Stimulated activated CD4-positive, alpha-beta T cell treated with anti-CD3 and anti-CD28 coated beads, Interleukin-4, amount 100 ng/mL, for 24 hours (primary cell): ENCODE measurements around the gene DENND1A.

Experiments
- DNase-seq: peaks from one replicate; pipeline ENCODE4 v3.0.0-alpha.2; 2020

Gene DENND1A

GRCh38 chr9:123419091-123419490 is 510.8 kb downstream of the DENND1A start:
- DNase-seq, result no peak

- no peak for DNase-seq
Measured at GRCh38 chr9:123418506-123418905, 511.4 kb downstream of the DENND1A start.

- DNase-seq, result no peak
Measured at GRCh38 chr9:123418052-123418430, 511.9 kb downstream of the DENND1A start.

- no peak for DNase-seq
Measured at GRCh38 chr9:123417289-123418051, 512.5 kb downstream of the DENND1A start.

GRCh38 chr9:123416176-123416575 is 513.8 kb downstream of the DENND1A start:
- no peak for DNase-seq

- no peak for DNase-seq
Measured at GRCh38 chr9:123414936-123415930, 514.7 kb downstream of the DENND1A start.

- no peak for DNase-seq
Measured at GRCh38 chr9:123414204-123414603, 515.7 kb downstream of the DENND1A start.

- no peak for DNase-seq
Measured at GRCh38 chr9:123412171-123412820, 517.6 kb downstream of the DENND1A start.

GRCh38 chr9:123411636-123412035 is 518.3 kb downstream of the DENND1A start:
- no peak for DNase-seq

- no peak for DNase-seq
Measured at GRCh38 chr9:123411191-123411590, 518.7 kb downstream of the DENND1A start.

GRCh38 chr9:123410281-123410910 is 519.5 kb downstream of the DENND1A start:
- DNase-seq, result no peak

- DNase-seq, result no peak
Measured at GRCh38 chr9:123408313-123409262, 521.3 kb downstream of the DENND1A start.

GRCh38 chr9:123407217-123407851 is 522.6 kb downstream of the DENND1A start:
- DNase-seq, result no peak

GRCh38 chr9:123406691-123407216 is 523.2 kb downstream of the DENND1A start:
- DNase-seq, result no peak

GRCh38 chr9:123406016-123406415 is 523.9 kb downstream of the DENND1A start:
- DNase-seq, result no peak

GRCh38 chr9:123402981-123403509 is 526.9 kb downstream of the DENND1A start:
- DNase-seq, result no peak

- DNase-seq, result no peak
Measured at GRCh38 chr9:123401879-123402513, 527.9 kb downstream of the DENND1A start.

GRCh38 chr9:123400926-123401503 is 528.9 kb downstream of the DENND1A start:
- no peak for DNase-seq

- DNase-seq, result peak; percentile 13
Measured at GRCh38 chr9:123399803-123400378, 530.0 kb downstream of the DENND1A start.
